AG04450 (cell line): ENCODE results near the gene RELCH. TPM values are rescaled to one million over a fixed set of nuclear protein-coding genes. Genes with fewer than 3 reads are reported as not detected.

Experiments
- CTCF ChIA-PET: fragments of 300-600, 350-600 bp; formaldehyde crosslinking; extraction: SDS; loops from one replicate; lab custom pipeline; 2022; ENCODE audit warnings: antibody characterized with exemption, inconsistent platforms; lab: Charles Lee
- POLR2A ChIA-PET: fragments of 350-600 bp; formaldehyde crosslinking; extraction: SDS; loops from one replicate; lab custom pipeline; 2021; ENCODE audit warnings: antibody characterized with exemption, inconsistent platforms; lab: Yijun Ruan, JAX
- DNase-seq: peaks from one replicate; pipeline ENCODE4 v3.0.0-alpha.2; 2011; ENCODE audit warnings: low read depth, low spot score
- H3K27ac ChIP-seq: one replicate; pipeline ENCODE4 v1.5.1; 2012; ENCODE audit warnings: low read depth, low read length, control low read depth
- H3K27me3 ChIP-seq: one replicate; pipeline ENCODE4 v1.6.0; 2012; ENCODE audit warnings: low read length; ENCODE audit not compliant: control insufficient read depth, insufficient read depth
- H3K4me3 ChIP-seq: 2 replicates; pipeline ENCODE4 v1.5.1; 2011; ENCODE audit warnings: mild to moderate bottlenecking, low read depth, low read length, control low read depth
- H3K9me3 ChIP-seq: 2 replicates; pipeline ENCODE4 v1.5.1; 2012; ENCODE audit warnings: low read length; ENCODE audit not compliant: control insufficient read depth, insufficient read depth
- CTCF ChIP-seq: IDR thresholded peaks from 2 replicates; pipeline ENCODE4 v1.5.1; 2011; ENCODE audit warnings: low read depth, low read length, control low read depth, inconsistent platforms
- polyA plus RNA-seq: library from polyadenylated mRNA; depleted of rRNA; stranded (reverse); fragments of >200 nt; gene quantifications from 2 replicates; pipeline ENCODE4 v1.2.3, GENCODE V29; 2011

The RELCH gene
- polyA plus RNA-seq, 1 experiment = 14.5 TPM

- Histone ChIP-seq H3K9me3 (no peaks in the 10 kb centered on the region), H3K4me3 (no peak overlapping the region), H3K27me3 (peaks cover 29% of the 10 kb centered on the region), H3K27ac (no peak overlapping the region)
- CTCF ChIA-PET = no interaction called here
- no peak for DNase-seq
- POLR2A ChIA-PET = no interaction called here
- TF ChIP-seq CTCF = no peak
Observed at GRCh38 chr18:62332964-62333695, 146.1 kb downstream of the RELCH start.

GRCh38 chr18:62334120-62334519 lies 147.1 kb downstream of the RELCH start:
- no peak for TF ChIP-seq CTCF
- H3K9me3 ChIP-seq = no peaks in the 10 kb centered on the region
- ChIA-PET POLR2A (no interaction called here), CTCF (interaction anchor here (0.7 kb wide), 1 partner anchor 22 kb away, joined by 3 read pairs; no protein-coding TSS in a partner anchor)
- H3K27me3 ChIP-seq = peaks cover 31% of the 10 kb centered on the region
- DNase-seq = no peak
- no peak overlapping the region for H3K4me3 ChIP-seq
- no peak overlapping the region for H3K27ac ChIP-seq

- no peak overlapping the region for H3K4me3 ChIP-seq
- TF ChIP-seq CTCF = no peak
- H3K27me3 ChIP-seq = peaks cover 23% of the 10 kb centered on the region
- H3K9me3 ChIP-seq = no peaks in the 10 kb centered on the region
- DNase-seq = no peak
- CTCF ChIA-PET = no interaction called here
- H3K27ac ChIP-seq = no peak overlapping the region
- POLR2A ChIA-PET = no interaction called here
Observed at GRCh38 chr18:62335494-62335893, 148.4 kb downstream of the RELCH start.

GRCh38 chr18:62336618-62337017 lies 149.6 kb downstream of the RELCH start:
- peaks cover 23% of the 10 kb centered on the region for H3K27me3 ChIP-seq
- no peak overlapping the region for H3K27ac ChIP-seq
- ChIA-PET POLR2A (no interaction called here), CTCF (no interaction called here)
- H3K9me3 ChIP-seq = no peaks in the 10 kb centered on the region
- DNase-seq = no peak
- no peak overlapping the region for H3K4me3 ChIP-seq
- TF ChIP-seq CTCF = no peak

- Histone ChIP-seq H3K27me3 (peaks cover 23% of the 10 kb centered on the region), H3K9me3 (no peaks in the 10 kb centered on the region), H3K4me3 (no peak overlapping the region), H3K27ac (no peak overlapping the region)
- TF ChIP-seq CTCF = no peak
- DNase-seq = no peak
- ChIA-PET POLR2A (no interaction called here), CTCF (no interaction called here)
Observed at GRCh38 chr18:62337336-62337735, 150.3 kb downstream of the RELCH start.
